ENCODE measurements around the gene DCDC2B. TPM values are rescaled to one million over a fixed set of nuclear protein-coding genes. Genes with fewer than 3 reads are reported as not detected.

DCDC2B gene
- 0.27 TPM for total RNA-seq (2021; ENCODE audit: unreplicated experiment)
- polyA plus RNA-seq (2012): 0.10 and 0.12 TPM in 2 replicates
- percentile 18 among the genes with signal in this experiment for Bru-seq, nascent RNA
- percentile 16 among the genes with signal in this experiment for BruChase-seq, experiment 1, labeled RNA remaining after a 6-hour chase
- BruChase-seq, experiment 2, labeled RNA remaining after a 2-hour chase: percentile 19 among the genes with signal in this experiment
- long read RNA-seq, partial matches to known transcripts: 0 of 2 reads
- long read RNA-seq, other reads (novel, unspliced or antisense): 2 of 2 reads

- no peaks in the 10 kb centered on the region for H4K20me1 ChIP-seq (ENCODE audit: insufficient read depth)
- no peaks in the 10 kb centered on the region for H3K9me3 ChIP-seq (ENCODE audit: control insufficient read depth in 1 of 2, insufficient read depth in 1 of 2, low read depth in 1 of 2, low read length in 2 of 2)
- peaks cover 6 to 25% of the 10 kb centered on the region in 2 experiments; a peak in 2 of 4 replicates for H3K4me1 ChIP-seq (ENCODE audit: control insufficient read depth in 1 of 2, insufficient read depth in 2 of 2, low read length in 2 of 2)
- CTCF ChIA-PET: no interaction called here
- no peak within 1 kb of the TSS for H3K4me3 ChIP-seq (replicated peaks in 1 of 2; ENCODE audit: low read depth in 1 of 2, low read length in 2 of 2)
- BruUV-seq (replicated peaks): no TSS peak
- no peak within 1 kb of the TSS for H3K27ac ChIP-seq (ENCODE audit: low read depth, low read length)
- POLR2A ChIA-PET: no interaction called here
- DNase-seq (ENCODE audit: low read depth, low spot score) (no peak), ATAC-seq (0 out of 2 replicates have a peak, but pooled peaks have one; percentile 4)
- intact Hi-C loops (cut with micrococcal nuclease): no loop called here
- RAD21 ChIA-PET (ENCODE audit: low non-redundant PET in 1 of 2, low total read pairs in 2 of 2, uncharacterized antibody in 2 of 2, unreplicated experiment in 2 of 2): no interaction called here
- no peak for TF ChIP-seq REST (IDR thresholded peaks at IDR 0.05; ENCODE audit: low read depth)
- TF ChIP-seq JUND (IDR thresholded peaks at IDR 0.05): 0 out of 2 replicates have a peak, but pooled peaks have one; percentile 13
- peak; percentile 32; the same call in 1 of the 2 replicates for TF ChIP-seq POLR2AphosphoS5 (IDR thresholded peaks at IDR 0.05; ENCODE audit: low read depth, low read length)
- no peaks in the 10 kb centered on the region for H3K9me2 ChIP-seq (ENCODE audit: insufficient read depth)
- H3K9ac ChIP-seq (ENCODE audit: low read length): no peak within 1 kb of the TSS
- H2AFZ ChIP-seq (ENCODE audit: low read depth, low read length, poor library complexity, severe bottlenecking): no peak within 1 kb of the TSS
- peaks cover 0 to 11% of the 10 kb centered on the region in 2 experiments; a peak in 1 of 4 replicates for H3K36me3 ChIP-seq (ENCODE audit: control insufficient read depth in 1 of 2, insufficient read depth in 2 of 2, low read length in 2 of 2)
- H3K27me3 ChIP-seq (ENCODE audit: insufficient read depth, low read length): no peaks in the 10 kb centered on the region
- H3K79me2 ChIP-seq (ENCODE audit: insufficient read depth, low read length): peaks cover 19% of the 10 kb centered on the region; the same call in 1 of the 2 replicates
- 0 out of 2 replicates have a peak within 1 kb of the TSS, but pooled peaks have one; percentile 15 for H3K4me2 ChIP-seq (ENCODE audit: low read length)
Measured at GRCh38 chr1:32208891-32209328, at the start of gene DCDC2B. DCDC2B (plus strand) TSS chr1:32209089; CDS start chr1:32209094, 5 bp downstream.

DNA sequence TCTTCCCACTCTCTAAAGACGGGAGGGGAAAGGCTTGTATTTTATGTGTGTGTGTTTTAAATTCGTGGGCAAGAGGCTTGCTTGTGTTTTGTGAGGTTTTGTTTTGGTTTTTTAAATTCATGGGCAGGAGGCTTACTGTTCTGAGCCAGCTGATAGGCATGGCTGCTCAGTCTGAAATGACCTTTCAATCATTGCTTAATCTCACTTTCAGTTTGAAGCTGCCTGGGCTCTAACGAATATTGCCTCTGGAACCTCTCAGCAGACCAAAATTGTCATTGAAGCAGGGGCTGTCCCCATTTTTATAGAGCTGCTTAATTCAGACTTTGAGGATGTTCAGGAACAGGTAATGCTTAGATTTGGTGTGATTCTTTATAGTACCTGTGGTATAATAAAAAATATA lies 49.7 kb upstream of the DCDC2B start:
- H3K4me1 ChIP-seq (ENCODE audit: control insufficient read depth in 1 of 2, insufficient read depth in 2 of 2, low read length in 2 of 2): no peaks in the 10 kb centered on the region
- DNase-seq (ENCODE audit: low read depth, low spot score) (no peak), ATAC-seq (no peak)
- H3K4me3 ChIP-seq (replicated peaks in 1 of 2; ENCODE audit: low read depth in 1 of 2, low read length in 2 of 2): no peak overlapping the region
- no peaks in the 10 kb centered on the region for H3K9me3 ChIP-seq (ENCODE audit: control insufficient read depth in 1 of 2, insufficient read depth in 1 of 2, low read depth in 1 of 2, low read length in 2 of 2)
- no peak overlapping the region for H3K4me2 ChIP-seq (ENCODE audit: low read length)
- peaks cover 35 to 69% of the 10 kb centered on the region in 2 experiments for H3K36me3 ChIP-seq (ENCODE audit: control insufficient read depth in 1 of 2, insufficient read depth in 2 of 2, low read length in 2 of 2)
- H3K9ac ChIP-seq (ENCODE audit: low read length): no peak overlapping the region
- intact Hi-C loops (cut with micrococcal nuclease): no loop called here
- CTCF ChIA-PET: no interaction called here
- BruUV-seq (replicated peaks): no TSS peak
- peaks cover 3% of the 10 kb centered on the region; the same call in 1 of the 2 replicates for H3K79me2 ChIP-seq (ENCODE audit: insufficient read depth, low read length)
- H3K27ac ChIP-seq (ENCODE audit: low read depth, low read length): no peak overlapping the region
- H3K27me3 ChIP-seq (ENCODE audit: insufficient read depth, low read length): no peaks in the 10 kb centered on the region
- RAD21 ChIA-PET (ENCODE audit: low non-redundant PET in 1 of 2, low total read pairs in 2 of 2, uncharacterized antibody in 2 of 2, unreplicated experiment in 2 of 2): no interaction called here
- POLR2A ChIA-PET: no interaction called here
- H3K9me2 ChIP-seq (ENCODE audit: insufficient read depth): no peaks in the 10 kb centered on the region
- H4K20me1 ChIP-seq (ENCODE audit: insufficient read depth): 0 out of 2 replicates have a peak, but pooled peaks cover 3% of the 10 kb centered on the region
- no peak overlapping the region for H2AFZ ChIP-seq (ENCODE audit: low read depth, low read length, poor library complexity, severe bottlenecking)
- TF ChIP-seq CBX3 (IDR thresholded peaks at IDR 0.05; ENCODE audit: low read depth): no peak
- no peak for TF ChIP-seq RAD21 (IDR thresholded peaks at IDR 0.05; ENCODE audit: low read depth)
- TF ChIP-seq SRF (IDR thresholded peaks at IDR 0.05; ENCODE audit: low read depth): no peak
- no peak for TF ChIP-seq EGR1 (IDR thresholded peaks at IDR 0.05; ENCODE audit: low read depth)
- TF ChIP-seq FOSL1 (IDR thresholded peaks at IDR 0.05; ENCODE audit: low read depth): no peak
- TF ChIP-seq ELF1 (IDR thresholded peaks at IDR 0.05; ENCODE audit: borderline replicate concordance, low read depth): no peak
- no peak for TF ChIP-seq CTCF (IDR thresholded peaks at IDR 0.05 in 2 of 3, conservative IDR thresholded peaks at IDR 0.05 in 1 of 3; ENCODE audit: borderline replicate concordance in 1 of 3, insufficient read depth in 1 of 3, low read depth in 2 of 3, low read length in 2 of 3)
- no peak for TF ChIP-seq YY1 (IDR thresholded peaks at IDR 0.05; ENCODE audit: extremely low read depth, insufficient replicate concordance, low read depth, low read length)
- no peak for TF ChIP-seq EZH2phosphoT487 (IDR thresholded peaks at IDR 0.05; ENCODE audit: borderline replicate concordance)
- TF ChIP-seq TCF7L2 (IDR thresholded peaks at IDR 0.05; ENCODE audit: borderline replicate concordance, extremely low read depth, insufficient read depth, insufficient read length): no peak
- no peak for TF ChIP-seq JUND (IDR thresholded peaks at IDR 0.05)
- TF ChIP-seq SP1 (IDR thresholded peaks at IDR 0.05; ENCODE audit: low read depth): no peak

Data from HCT116 (cell line).